GM20431 (cell line): Measurements from ENCODE around the gene NSF.
"Not testable (repeated sequence)": the region's sequence is repeated elsewhere in the genome, so short reads cannot be mapped to it uniquely, and the experiment has no call there.

Source experiments
- in situ Hi-C: fragments of 300-500 bp; cut with MseI, MboI; formaldehyde crosslinking; loops from one replicate; pipeline ENCODE4 v1.15.0; 2020; ENCODE audit warnings: low sequenced_read_pairs; ENCODE audit not compliant: unreplicated experiment

The NSF gene

GRCh38 chr17:46590157-46591146, at the start of gene NSF:
TSS of gene NSF (plus strand) at chr17:46590669. CDS start at chr17:46590776, 107 bp downstream.
- in situ Hi-C loops, result not testable (repeated sequence)

- in situ Hi-C loops, result not testable (repeated sequence)
Measured at GRCh38 chr17:46548607-46549006, 41.9 kb upstream of the NSF start.

- in situ Hi-C loops, result not testable (repeated sequence)
Measured at GRCh38 chr17:46559155-46559554, 31.3 kb upstream of the NSF start.

- in situ Hi-C loops, result not testable (repeated sequence)
Measured at GRCh38 chr17:46560048-46560447, 30.4 kb upstream of the NSF start.

- in situ Hi-C loops, result not testable (repeated sequence)
Measured at GRCh38 chr17:46566284-46566683, 24.2 kb upstream of the NSF start.

GRCh38 chr17:46566980-46567379, 23.5 kb upstream of the NSF start:
- in situ Hi-C loops, result not testable (repeated sequence)

- in situ Hi-C loops, result not testable (repeated sequence)
Measured at GRCh38 chr17:46571796-46572195, 18.7 kb upstream of the NSF start.

GRCh38 chr17:46579083-46580075, 11.1 kb upstream of the NSF start, which contains the start of gene ARL17A:
TSS of gene ARL17A (minus strand) at chr17:46579691. CDS start at chr17:46576322, 3,369 bp downstream.
- in situ Hi-C loops, result not testable (repeated sequence)

GRCh38 chr17:46580082-46580481, 10.4 kb upstream of the NSF start:
- in situ Hi-C loops, result not testable (repeated sequence)

- in situ Hi-C loops, result not testable (repeated sequence)
Measured at GRCh38 chr17:46585444-46585843, 5.0 kb upstream of the NSF start.

- in situ Hi-C loops, result not testable (repeated sequence)
Measured at GRCh38 chr17:46591332-46591731, 863 bp downstream of the NSF start.

GRCh38 chr17:46598344-46598931, 8.0 kb downstream of the NSF start:
- in situ Hi-C loops, result not testable (repeated sequence)

- in situ Hi-C loops, result not testable (repeated sequence)
Measured at GRCh38 chr17:46600767-46601166, 10.3 kb downstream of the NSF start.

GRCh38 chr17:46603125-46603524, 12.7 kb downstream of the NSF start:
- in situ Hi-C loops, result not testable (repeated sequence)

GRCh38 chr17:46611304-46611703, 20.8 kb downstream of the NSF start:
- in situ Hi-C loops, result not testable (repeated sequence)

GRCh38 chr17:46613876-46614275, 23.4 kb downstream of the NSF start:
- in situ Hi-C loops, result not testable (repeated sequence)

- in situ Hi-C loops, result not testable (repeated sequence)
Measured at GRCh38 chr17:46617121-46617520, 26.7 kb downstream of the NSF start.

- in situ Hi-C loops, result not testable (repeated sequence)
Measured at GRCh38 chr17:46618975-46619374, 28.5 kb downstream of the NSF start.

GRCh38 chr17:46623790-46624189, 33.3 kb downstream of the NSF start:
- in situ Hi-C loops, result not testable (repeated sequence)

GRCh38 chr17:46624726-46625125, 34.3 kb downstream of the NSF start:
- in situ Hi-C loops, result not testable (repeated sequence)
